Ishikawa (cell line): Measurements from ENCODE around the gene MEF2B.

Source experiments
- CEBPB ChIP-seq: IDR thresholded peaks from 2 replicates; pipeline ENCODE4 v1.6.1; 2012
- CREB1 ChIP-seq: IDR thresholded peaks from 2 replicates; pipeline ENCODE4 v1.6.1; 2012; ENCODE audit warnings: low read depth
- EGR1 ChIP-seq: IDR thresholded peaks from 2 replicates; pipeline ENCODE4 v1.6.1; 2012
- EP300 ChIP-seq: IDR thresholded peaks from 2 replicates; pipeline ENCODE4 v1.6.1; 2012; ENCODE audit warnings: borderline replicate concordance
- NFIC ChIP-seq: IDR thresholded peaks from 2 replicates; pipeline ENCODE4 v1.6.1; 2012
- RAD21 ChIP-seq: IDR thresholded peaks from 2 replicates; pipeline ENCODE4 v1.6.1; 2012; ENCODE audit warnings: low read depth
- TAF1 ChIP-seq: IDR thresholded peaks from 2 replicates; pipeline ENCODE4 v1.6.1; 2012; ENCODE audit warnings: low read depth, mild to moderate bottlenecking
- TCF12 ChIP-seq: IDR thresholded peaks from 2 replicates; pipeline ENCODE4 v1.6.1; 2012; ENCODE audit warnings: low read depth
- TEAD4 ChIP-seq: IDR thresholded peaks from 2 replicates; pipeline ENCODE4 v1.6.1; 2012
- YY1 ChIP-seq: IDR thresholded peaks from 2 replicates; pipeline ENCODE4 v1.6.1; 2012; ENCODE audit warnings: low read depth
- TF ChIP-seq, protein P1 (sequence below): IDR thresholded peaks from 2 replicates; pipeline ENCODE4 v1.6.1; 2012
- TF ChIP-seq, protein P2 (sequence below): IDR thresholded peaks from 2 replicates; pipeline ENCODE4 v1.6.1; 2012
- TF ChIP-seq, protein P3 (sequence below): IDR thresholded peaks from 2 replicates; pipeline ENCODE4 v1.6.1; 2012; ENCODE audit warnings: low read depth, mild to moderate bottlenecking

DNA sequence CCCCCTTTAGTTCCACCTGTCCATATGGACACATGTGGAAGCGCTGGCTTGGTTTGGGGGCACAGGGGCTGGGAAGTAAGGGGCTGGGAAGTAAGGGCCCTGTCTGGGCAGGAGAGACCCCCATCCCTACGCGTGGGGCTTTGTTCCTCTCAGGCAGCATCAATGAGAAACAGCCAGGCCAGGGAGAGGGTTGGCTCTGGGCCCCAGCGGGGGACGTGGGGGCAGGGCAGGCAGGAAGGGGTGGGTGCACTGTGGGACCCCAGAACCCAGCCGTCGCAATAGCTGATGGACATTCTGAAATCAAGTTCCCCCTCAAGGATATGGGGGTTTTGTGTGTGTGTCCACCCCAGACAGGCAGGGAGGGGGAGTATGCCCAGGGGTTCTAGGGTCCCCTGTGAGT, 42.9 kb upstream of the MEF2B start:
- no peak for TF ChIP-seq CEBPB
- no peak for TF ChIP-seq YY1
- TF ChIP-seq EP300: no peak
- TF ChIP-seq, protein P1, sequence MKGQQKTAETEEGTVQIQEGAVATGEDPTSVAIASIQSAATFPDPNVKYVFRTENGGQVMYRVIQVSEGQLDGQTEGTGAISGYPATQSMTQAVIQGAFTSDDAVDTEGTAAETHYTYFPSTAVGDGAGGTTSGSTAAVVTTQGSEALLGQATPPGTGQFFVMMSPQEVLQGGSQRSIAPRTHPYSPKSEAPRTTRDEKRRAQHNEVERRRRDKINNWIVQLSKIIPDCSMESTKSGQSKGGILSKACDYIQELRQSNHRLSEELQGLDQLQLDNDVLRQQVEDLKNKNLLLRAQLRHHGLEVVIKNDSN: no peak
- TF ChIP-seq TEAD4: no peak
- TF ChIP-seq EGR1: no peak
- no peak for TF ChIP-seq RAD21
- no peak for TF ChIP-seq TCF12
- TF ChIP-seq CREB1: no peak
- TF ChIP-seq, protein P2, sequence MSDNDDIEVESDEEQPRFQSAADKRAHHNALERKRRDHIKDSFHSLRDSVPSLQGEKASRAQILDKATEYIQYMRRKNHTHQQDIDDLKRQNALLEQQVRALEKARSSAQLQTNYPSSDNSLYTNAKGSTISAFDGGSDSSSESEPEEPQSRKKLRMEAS: no peak
- no peak for TF ChIP-seq TAF1
- TF ChIP-seq, protein P3, sequence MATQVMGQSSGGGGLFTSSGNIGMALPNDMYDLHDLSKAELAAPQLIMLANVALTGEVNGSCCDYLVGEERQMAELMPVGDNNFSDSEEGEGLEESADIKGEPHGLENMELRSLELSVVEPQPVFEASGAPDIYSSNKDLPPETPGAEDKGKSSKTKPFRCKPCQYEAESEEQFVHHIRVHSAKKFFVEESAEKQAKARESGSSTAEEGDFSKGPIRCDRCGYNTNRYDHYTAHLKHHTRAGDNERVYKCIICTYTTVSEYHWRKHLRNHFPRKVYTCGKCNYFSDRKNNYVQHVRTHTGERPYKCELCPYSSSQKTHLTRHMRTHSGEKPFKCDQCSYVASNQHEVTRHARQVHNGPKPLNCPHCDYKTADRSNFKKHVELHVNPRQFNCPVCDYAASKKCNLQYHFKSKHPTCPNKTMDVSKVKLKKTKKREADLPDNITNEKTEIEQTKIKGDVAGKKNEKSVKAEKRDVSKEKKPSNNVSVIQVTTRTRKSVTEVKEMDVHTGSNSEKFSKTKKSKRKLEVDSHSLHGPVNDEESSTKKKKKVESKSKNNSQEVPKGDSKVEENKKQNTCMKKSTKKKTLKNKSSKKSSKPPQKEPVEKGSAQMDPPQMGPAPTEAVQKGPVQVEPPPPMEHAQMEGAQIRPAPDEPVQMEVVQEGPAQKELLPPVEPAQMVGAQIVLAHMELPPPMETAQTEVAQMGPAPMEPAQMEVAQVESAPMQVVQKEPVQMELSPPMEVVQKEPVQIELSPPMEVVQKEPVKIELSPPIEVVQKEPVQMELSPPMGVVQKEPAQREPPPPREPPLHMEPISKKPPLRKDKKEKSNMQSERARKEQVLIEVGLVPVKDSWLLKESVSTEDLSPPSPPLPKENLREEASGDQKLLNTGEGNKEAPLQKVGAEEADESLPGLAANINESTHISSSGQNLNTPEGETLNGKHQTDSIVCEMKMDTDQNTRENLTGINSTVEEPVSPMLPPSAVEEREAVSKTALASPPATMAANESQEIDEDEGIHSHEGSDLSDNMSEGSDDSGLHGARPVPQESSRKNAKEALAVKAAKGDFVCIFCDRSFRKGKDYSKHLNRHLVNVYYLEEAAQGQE: no peak
- no peak for TF ChIP-seq NFIC
